Esophagus (tissue), 2 donors: Measurements from ENCODE around the gene INMT. TPM values are rescaled to one million over a fixed set of nuclear protein-coding genes. Genes with fewer than 3 reads are reported as not detected.

Experiments
- H3K27ac ChIP-seq, 2 donors: one replicate each; pipeline ENCODE4 v1.5.1; 2013; ENCODE audit warnings: low read depth in 2 of 2, mild to moderate bottlenecking in 2 of 2, inconsistent platforms in 1 of 2, low read length in 1 of 2, moderate library complexity in 1 of 2
- H3K27me3 ChIP-seq, 2 donors: one replicate each; pipeline ENCODE4 v1.6.1; 2013; ENCODE audit warnings: low read length in 2 of 2, control low read depth in 1 of 2, mild to moderate bottlenecking in 1 of 2; ENCODE audit not compliant: insufficient read depth in 2 of 2, control insufficient read depth in 1 of 2
- H3K36me3 ChIP-seq, 2 donors: one replicate each; pipeline ENCODE4 v1.6.1; 2013; ENCODE audit warnings: low read length in 1 of 2; ENCODE audit not compliant: control insufficient read depth in 2 of 2, insufficient read depth in 2 of 2
- H3K4me1 ChIP-seq, 2 donors: one replicate each; pipeline ENCODE4 v1.6.1; 2013; ENCODE audit warnings: low read length in 1 of 2; ENCODE audit not compliant: control insufficient read depth in 2 of 2, insufficient read depth in 2 of 2
- H3K4me3 ChIP-seq, 2 donors: one replicate each; pipeline ENCODE4 v1.5.1; 2013; ENCODE audit warnings: low read length in 2 of 2, mild to moderate bottlenecking in 2 of 2, low read depth in 1 of 2, moderate library complexity in 1 of 2
- H3K9me3 ChIP-seq, 2 donors: one replicate each; pipeline ENCODE4 v1.6.1; 2013; ENCODE audit warnings: mild to moderate bottlenecking in 2 of 2, low read depth in 1 of 2, low read length in 1 of 2, moderate library complexity in 1 of 2; ENCODE audit not compliant: control insufficient read depth in 2 of 2, insufficient read depth in 1 of 2
- WGBS, 2 donors: extraction: QIAGEN DNeasy Blood & Tissue Kit; methylation state at CpG; one replicate each; pipeline ENCODE4 v1.1.7; 2013; 5-methylcytosine and 5-hydroxymethylcytosine counted together
- polyA plus RNA-seq, 2 donors: library from polyadenylated mRNA; stranded (reverse); fragments of 200-250 nt; gene quantifications; one replicate each; pipeline ENCODE4 v1.2.3, GENCODE V29; 2013
- donor health status: healthy with polysubstance abuse.
- donor health status: Bipolar disorder and iron deficiency.

The INMT gene
- polyA plus RNA-seq, 2 donors: 2.4 to 4.5 TPM

DNA sequence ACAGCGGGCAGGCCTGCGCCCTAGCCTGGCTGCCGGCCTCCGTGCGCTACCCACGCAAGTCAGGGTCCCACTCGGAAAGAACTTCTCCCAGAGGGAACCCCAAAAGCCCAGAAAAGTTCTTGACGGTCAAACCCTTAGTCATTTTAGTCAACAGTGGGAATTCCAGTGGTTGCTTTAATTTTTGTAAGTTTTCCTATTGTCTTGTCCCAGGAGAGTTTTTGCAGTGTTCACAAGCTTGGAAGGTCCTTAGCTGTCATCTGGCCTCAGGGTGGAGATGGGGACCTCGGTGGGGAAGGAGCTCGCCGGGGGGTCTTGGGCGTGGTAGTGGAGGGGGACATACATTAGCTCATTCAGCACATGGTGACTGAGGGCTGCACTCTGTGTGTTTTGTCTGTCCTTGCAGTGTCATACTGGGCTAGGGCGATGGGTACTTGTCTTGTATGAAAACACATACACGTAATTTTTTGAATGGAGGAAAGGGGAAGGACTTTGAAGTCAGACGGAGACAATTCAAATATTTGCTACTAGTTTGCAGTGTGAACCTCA is 20.0 kb downstream of the INMT start:
- H3K27ac ChIP-seq: peak overlapping the region; percentile 72 to 81
- no peaks in the 10 kb centered on the region for H3K36me3 ChIP-seq
- peak overlapping the region; percentile 66 to 90 for H3K4me3 ChIP-seq
- H3K27me3 ChIP-seq: no peaks in the 10 kb centered on the region
- peaks cover 0 to 2% of the 10 kb centered on the region in 2 donors for H3K4me1 ChIP-seq
- WGBS, 2 donors: 4 to 5% methylated on average over 15 of the region's 15 CpGs
- no peaks in the 10 kb centered on the region for H3K9me3 ChIP-seq

DNA sequence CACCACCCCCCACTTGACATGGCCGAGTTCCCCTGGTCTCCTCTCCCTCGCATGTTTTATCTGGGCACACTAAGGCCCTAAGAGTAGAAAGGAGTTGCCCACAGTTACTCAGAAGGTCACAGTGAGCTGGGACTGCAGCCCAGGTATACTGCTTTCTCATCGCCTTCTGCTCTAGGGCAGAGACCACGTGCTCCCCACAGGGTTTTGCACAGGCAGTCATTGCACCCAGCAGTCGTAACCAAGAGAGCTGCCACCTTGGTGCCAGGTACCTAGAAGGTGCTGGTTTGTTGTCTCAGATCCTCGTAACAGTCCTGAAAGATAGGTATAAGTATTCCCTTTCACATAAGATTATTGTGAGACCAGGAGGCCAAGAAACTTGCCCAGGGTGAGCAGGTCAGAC is 21.0 kb downstream of the INMT start:
- no peak overlapping the region for H3K27ac ChIP-seq
- H3K4me3 ChIP-seq: no peak overlapping the region
- no peaks in the 10 kb centered on the region for H3K9me3 ChIP-seq
- no peaks in the 10 kb centered on the region for H3K36me3 ChIP-seq
- H3K27me3 ChIP-seq: no peaks in the 10 kb centered on the region
- 92% methylated on average over 6 of the region's 6 CpGs for WGBS, 2 donors
- H3K4me1 ChIP-seq: peaks cover 0 to 2% of the 10 kb centered on the region in 2 donors

DNA sequence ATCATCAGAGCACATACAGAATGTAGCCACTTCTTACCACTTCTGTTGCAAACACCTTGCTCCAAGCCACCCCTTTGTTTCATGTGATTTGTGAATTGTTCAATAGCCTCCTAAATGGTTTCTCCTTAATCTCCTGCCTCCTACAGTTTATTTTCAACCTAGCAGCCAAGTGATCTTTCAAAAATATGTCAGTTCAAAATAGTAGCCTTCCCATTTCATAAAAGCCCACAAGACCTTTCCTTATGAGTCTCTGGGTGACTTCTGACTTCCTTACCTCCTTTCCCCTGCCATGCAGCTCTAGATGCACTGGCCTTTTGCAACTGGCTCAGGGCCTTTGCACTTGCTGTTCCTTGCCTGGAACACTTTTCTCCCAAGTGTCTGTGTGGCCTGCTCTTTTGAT is 24.1 kb downstream of the INMT start:
- H3K9me3 ChIP-seq: no peaks in the 10 kb centered on the region
- H3K27me3 ChIP-seq: no peaks in the 10 kb centered on the region
- H3K36me3 ChIP-seq: peaks cover 0 to 3% of the 10 kb centered on the region in 2 donors

DNA sequence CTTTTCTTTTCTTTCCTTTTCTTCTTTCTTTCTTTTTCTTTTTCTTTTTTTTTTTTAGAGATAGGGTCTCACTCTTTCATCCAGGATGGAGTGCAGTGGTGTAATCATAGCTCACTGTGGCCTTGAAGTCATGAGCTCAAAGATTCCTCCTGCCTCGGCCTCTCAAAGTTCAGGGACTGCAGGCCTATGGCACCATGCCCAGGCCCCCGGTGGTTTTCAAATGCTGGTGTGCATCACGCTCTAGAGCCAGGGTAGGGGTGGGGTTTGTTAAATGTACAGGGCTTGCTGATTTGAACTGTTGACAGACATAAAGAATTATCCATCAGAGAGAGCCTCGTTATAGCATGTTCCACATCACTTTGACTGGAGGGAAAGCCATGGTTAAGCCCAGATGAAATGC is 25.0 kb downstream of the INMT start:
- no peak overlapping the region for H3K4me3 ChIP-seq
- H3K36me3 ChIP-seq: peaks cover 0 to 3% of the 10 kb centered on the region in 2 donors
- no peaks in the 10 kb centered on the region for H3K4me1 ChIP-seq
- no peaks in the 10 kb centered on the region for H3K9me3 ChIP-seq
- no peak overlapping the region for H3K27ac ChIP-seq
- 65 to 82% methylated on average over 4 of the region's 4 CpGs for WGBS, 2 donors
- H3K27me3 ChIP-seq: no peaks in the 10 kb centered on the region

More for the DNA sequence above, 24.1 kb downstream of the INMT start:
- Histone ChIP-seq H3K4me1 (no peaks in the 10 kb centered on the region), H3K27ac (no peak overlapping the region), H3K4me3 (no peak overlapping the region)

DNA sequence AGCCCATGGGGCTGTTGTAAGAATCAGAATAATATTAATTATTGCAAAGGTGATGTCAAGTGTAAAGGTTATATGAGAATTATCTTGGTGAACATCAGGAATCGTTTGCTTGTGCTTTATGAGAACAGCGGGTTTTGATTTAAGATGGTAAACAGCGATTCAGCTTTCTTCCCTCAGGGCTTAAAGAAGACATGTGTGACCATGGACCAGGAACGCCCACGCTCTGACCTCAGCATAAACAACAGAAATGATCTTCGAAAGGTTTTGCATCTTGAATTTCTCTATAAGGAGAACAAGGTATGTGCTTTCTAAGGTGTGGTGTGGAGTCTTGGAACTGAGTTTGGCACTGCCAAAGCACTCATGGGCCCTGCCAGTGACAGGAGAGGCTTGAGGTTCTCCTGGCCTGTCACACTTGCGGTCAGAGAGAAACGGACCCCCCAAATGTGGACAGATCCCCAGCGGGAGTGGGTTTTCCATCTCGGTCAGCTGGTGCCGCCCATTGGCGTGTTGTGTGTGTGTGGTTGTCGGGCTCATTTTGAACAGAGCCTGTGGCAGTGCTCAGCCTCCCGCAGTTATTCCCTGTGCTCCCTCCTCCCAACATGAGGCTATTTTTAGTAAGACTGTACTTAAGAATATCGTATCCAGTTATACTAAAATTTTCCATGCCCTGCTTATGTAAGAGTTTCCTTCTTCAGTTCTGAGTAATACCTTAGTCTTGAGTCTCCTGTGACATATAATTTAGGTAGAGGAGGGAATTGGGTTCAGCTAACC is 26.5 kb downstream of the INMT start:
- no peaks in the 10 kb centered on the region for H3K9me3 ChIP-seq
- no peaks in the 10 kb centered on the region for H3K4me1 ChIP-seq
- H3K27me3 ChIP-seq: no peaks in the 10 kb centered on the region
- H3K27ac ChIP-seq: peak overlapping the region in 1 of 2 donors; percentile 72
- no peak overlapping the region for H3K4me3 ChIP-seq
- 80 to 84% methylated on average over 15 of the region's 15 CpGs for WGBS, 2 donors
- H3K36me3 ChIP-seq: peaks cover 0 to 3% of the 10 kb centered on the region in 2 donors

DNA sequence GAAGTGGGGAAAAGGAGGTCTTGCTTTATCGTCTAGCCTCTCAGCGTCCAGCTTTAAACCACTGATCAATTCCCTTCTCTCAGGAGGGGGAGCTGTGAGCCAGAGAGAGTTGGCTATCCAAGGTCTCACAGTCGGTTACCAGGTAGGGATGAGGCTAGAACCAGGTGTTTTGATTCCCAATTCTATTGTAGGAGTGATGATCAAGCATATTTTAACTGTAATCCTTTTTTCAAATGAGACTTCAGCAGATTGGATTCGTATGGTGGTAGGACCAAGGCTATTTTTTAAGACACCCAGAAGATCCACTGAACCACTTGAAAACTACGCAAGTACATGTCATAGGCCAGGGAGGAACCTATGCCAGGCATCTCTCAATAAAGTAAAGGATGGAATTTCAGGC is 27.6 kb downstream of the INMT start:
- H3K27ac ChIP-seq: no peak overlapping the region
- H3K4me1 ChIP-seq: no peaks in the 10 kb centered on the region
- no peaks in the 10 kb centered on the region for H3K27me3 ChIP-seq
- H3K9me3 ChIP-seq: no peaks in the 10 kb centered on the region
- no peak overlapping the region for H3K4me3 ChIP-seq
- WGBS, 2 donors: 81 to 87% methylated on average over 5 of the region's 5 CpGs
- H3K36me3 ChIP-seq: peaks cover 3% of the 10 kb centered on the region in 2 donors

DNA sequence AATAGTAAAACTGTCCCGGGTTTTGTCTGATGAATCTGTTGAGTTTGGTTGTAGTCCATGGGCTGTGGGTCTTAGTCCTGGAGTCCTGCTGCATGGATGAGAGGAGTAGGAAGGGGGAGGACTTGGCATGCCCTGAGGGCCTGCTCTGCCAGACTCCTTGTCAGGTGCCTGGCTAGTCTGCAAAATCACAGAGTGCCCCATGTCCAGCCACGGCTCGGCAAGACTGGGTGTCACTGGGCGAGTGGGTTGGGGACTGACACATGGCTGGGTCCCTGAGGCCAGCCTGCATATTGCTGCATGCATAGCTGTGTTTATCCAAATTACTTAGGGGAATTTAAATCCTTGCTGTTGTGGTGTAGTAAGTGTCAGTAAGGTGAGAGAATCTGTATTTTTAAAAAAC is 29.0 kb downstream of the INMT start:
- 79 to 81% methylated on average over 4 of the region's 4 CpGs for WGBS, 2 donors
- H3K36me3 ChIP-seq: peaks cover 4 to 7% of the 10 kb centered on the region in 2 donors

DNA sequence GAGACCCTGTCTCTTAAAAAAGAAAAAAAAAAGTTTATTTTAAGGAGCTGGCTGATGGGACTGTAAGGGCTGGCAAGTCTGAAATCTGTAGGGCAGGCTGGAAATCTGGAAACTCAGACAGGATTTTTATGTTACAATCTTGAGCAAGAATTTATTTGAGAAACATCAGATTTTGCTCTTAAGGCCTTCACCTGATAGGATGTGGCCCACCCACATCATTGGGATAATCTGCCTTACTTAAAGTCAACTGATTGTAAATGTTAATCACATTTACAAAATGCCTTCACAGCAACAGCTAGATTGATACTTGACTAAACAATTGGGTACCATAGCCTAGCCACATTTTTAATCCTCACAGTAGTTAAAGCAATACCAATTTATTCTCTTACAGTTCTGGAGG is 30.8 kb downstream of the INMT start:
- H3K4me1 ChIP-seq: no peaks in the 10 kb centered on the region
- H3K36me3 ChIP-seq: peaks cover 8 to 9% of the 10 kb centered on the region in 2 donors

More for the DNA sequence above, 29.0 kb downstream of the INMT start:
- Histone ChIP-seq H3K4me1 (no peaks in the 10 kb centered on the region), H3K27me3 (no peaks in the 10 kb centered on the region), H3K4me3 (no peak overlapping the region), H3K27ac (no peak overlapping the region), H3K9me3 (no peaks in the 10 kb centered on the region)

DNA sequence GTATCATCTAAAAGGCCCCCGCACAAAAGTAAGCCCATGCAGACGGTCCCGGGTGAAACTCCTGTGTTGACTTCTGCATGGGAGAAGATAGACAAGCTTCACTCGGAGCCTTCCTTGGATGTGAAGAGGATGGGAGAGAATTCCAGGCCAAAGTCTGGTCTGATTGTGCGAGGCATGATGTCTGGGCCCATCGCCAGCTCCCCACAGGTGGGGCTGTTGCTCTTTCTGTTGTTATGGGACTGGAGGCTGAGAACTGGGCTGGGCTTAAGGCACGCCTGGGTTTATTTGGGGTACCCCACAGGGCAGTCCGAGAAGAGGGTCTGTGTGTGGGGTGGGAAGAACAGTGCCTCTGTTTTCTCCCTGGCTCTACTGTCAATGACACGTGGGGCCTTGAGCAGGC is 33.9 kb downstream of the INMT start:
- 81 to 92% methylated on average over 9 of the region's 9 CpGs for WGBS, 2 donors
- Histone ChIP-seq H3K9me3 (no peaks in the 10 kb centered on the region), H3K36me3 (peaks cover 6 to 8% of the 10 kb centered on the region in 2 donors), H3K27me3 (no peaks in the 10 kb centered on the region), H3K4me1 (no peaks in the 10 kb centered on the region), H3K4me3 (no peak overlapping the region), H3K27ac (no peak overlapping the region)

More for the DNA sequence above, 30.8 kb downstream of the INMT start:
- no peak overlapping the region for H3K27ac ChIP-seq
- H3K27me3 ChIP-seq: no peaks in the 10 kb centered on the region
- H3K4me3 ChIP-seq: no peak overlapping the region
- H3K9me3 ChIP-seq: no peaks in the 10 kb centered on the region

DNA sequence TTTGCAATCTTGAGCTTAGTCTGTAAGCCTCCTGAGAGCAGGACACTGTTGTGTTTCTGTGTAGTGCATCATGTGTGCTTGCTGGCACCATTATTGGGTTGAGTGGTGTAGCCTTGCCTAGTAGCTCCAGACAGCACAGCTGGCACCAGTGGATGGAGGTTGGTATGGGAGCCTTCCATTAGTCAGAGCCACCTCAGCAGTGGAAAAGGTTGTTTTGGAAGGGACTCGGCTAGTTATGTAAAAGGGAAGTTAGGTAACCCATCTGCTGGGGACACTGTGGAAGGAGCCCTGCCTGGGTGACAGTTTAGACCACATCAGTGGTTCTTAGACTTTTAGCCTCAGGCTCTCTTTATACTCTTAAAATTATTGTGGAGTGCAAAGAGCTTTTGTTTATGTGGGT is 35.6 kb downstream of the INMT start:
- no peaks in the 10 kb centered on the region for H3K9me3 ChIP-seq
- peaks cover 6 to 12% of the 10 kb centered on the region in 2 donors for H3K36me3 ChIP-seq
- no peak overlapping the region for H3K27ac ChIP-seq
- H3K4me1 ChIP-seq: no peaks in the 10 kb centered on the region
- no peaks in the 10 kb centered on the region for H3K27me3 ChIP-seq
- H3K4me3 ChIP-seq: no peak overlapping the region
- 75 to 86% methylated on average over 1 of the region's 1 CpG for WGBS, 2 donors
